Measurements from ENCODE around the gene ZGRF1.
"Not testable (repeated sequence)": the region's sequence is repeated elsewhere in the genome, so short reads cannot be mapped to it uniquely, and the experiment has no call there.

ZGRF1 gene

GRCh38 chr4:112668131-112668530 lies 31.4 kb upstream of the ZGRF1 start:
- H3K4me3 ChIP-seq (ENCODE audit: low read depth, low read length) = no peak overlapping the region
- TF ChIP-seq CTCF (IDR thresholded peaks at IDR 0.05; ENCODE audit: low read depth, low read length) = no peak

- no peak overlapping the region for H3K4me3 ChIP-seq (ENCODE audit: low read depth, low read length)
- TF ChIP-seq CTCF (IDR thresholded peaks at IDR 0.05; ENCODE audit: low read depth, low read length) = no peak
These were observed 27.9 kb upstream of the ZGRF1 start for GRCh38 chr4:112664611-112665010.

GRCh38 chr4:112656115-112656514 lies 19.4 kb upstream of the ZGRF1 start:
- not testable (repeated sequence) for H3K4me3 ChIP-seq (ENCODE audit: low read depth, low read length)

- no peak overlapping the region for H3K4me3 ChIP-seq (ENCODE audit: low read depth, low read length)
- no peak for TF ChIP-seq CTCF (IDR thresholded peaks at IDR 0.05; ENCODE audit: low read depth, low read length)
These were observed 18.6 kb upstream of the ZGRF1 start for GRCh38 chr4:112655270-112655669.

- TF ChIP-seq CTCF (IDR thresholded peaks at IDR 0.05; ENCODE audit: low read depth, low read length) = no peak
- H3K4me3 ChIP-seq (ENCODE audit: low read depth, low read length) = no peak overlapping the region
These were observed 15.5 kb upstream of the ZGRF1 start for GRCh38 chr4:112652216-112652615.

GRCh38 chr4:112651641-112652040 lies 14.9 kb upstream of the ZGRF1 start:
- no peak for TF ChIP-seq CTCF (IDR thresholded peaks at IDR 0.05; ENCODE audit: low read depth, low read length)
- H3K4me3 ChIP-seq (ENCODE audit: low read depth, low read length) = no peak overlapping the region

GRCh38 chr4:112650332-112650731 lies 13.6 kb upstream of the ZGRF1 start:
- H3K4me3 ChIP-seq (ENCODE audit: low read depth, low read length) = no peak overlapping the region

More at GRCh38 chr4:112650332-112650731, 13.6 kb upstream of the ZGRF1 start:
- no peak for TF ChIP-seq CTCF (IDR thresholded peaks at IDR 0.05; ENCODE audit: low read depth, low read length)

Data from WI38 (cell line).